ENCODE measurements around the gene GPX8.

Gene GPX8

DNA sequence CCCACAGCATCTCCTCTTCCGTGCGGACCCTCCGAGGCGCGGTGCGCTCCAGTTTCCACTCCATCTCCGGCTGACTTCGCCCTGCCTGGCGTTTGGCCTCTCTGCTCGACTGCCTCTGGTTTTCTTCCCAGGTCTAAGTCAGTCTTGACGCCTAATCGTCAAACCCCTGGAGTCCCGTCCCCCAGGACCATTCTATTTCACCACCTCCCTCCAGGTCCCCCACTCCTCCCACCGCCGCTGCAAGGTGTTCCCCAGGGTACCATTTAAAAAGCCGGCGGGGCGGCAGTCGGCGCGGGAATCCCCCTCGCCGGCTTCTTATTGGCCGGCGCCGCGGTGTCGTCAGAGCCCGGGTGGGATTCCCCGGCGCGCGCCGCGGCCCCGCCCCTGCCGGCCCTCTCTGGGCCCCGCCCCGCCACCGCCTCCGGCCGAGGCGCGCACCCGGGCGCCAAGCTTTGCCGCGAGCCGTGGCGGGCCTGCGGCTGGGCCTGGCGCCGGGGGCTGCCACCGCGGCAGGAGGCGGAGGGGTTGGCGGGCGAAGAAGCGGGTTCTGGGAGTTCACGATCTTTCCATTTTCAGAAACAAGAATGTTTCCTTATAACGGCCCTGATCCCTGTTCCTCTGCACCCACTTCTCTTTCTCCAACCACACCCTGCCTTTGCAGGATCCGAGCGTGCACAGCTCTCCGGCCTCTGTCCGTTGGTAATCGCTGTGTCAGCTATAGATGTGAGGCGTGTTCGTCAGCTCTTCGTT lies 13.1 kb downstream of the GPX8 start, which contains the start of gene CDC20B:
Gene CDC20B (minus strand): TSS at position 241 of the 750 bp plus-strand sequence. CDS start 177 bp downstream, at position 64.
- DNase-seq: peak; percentile 78

DNA sequence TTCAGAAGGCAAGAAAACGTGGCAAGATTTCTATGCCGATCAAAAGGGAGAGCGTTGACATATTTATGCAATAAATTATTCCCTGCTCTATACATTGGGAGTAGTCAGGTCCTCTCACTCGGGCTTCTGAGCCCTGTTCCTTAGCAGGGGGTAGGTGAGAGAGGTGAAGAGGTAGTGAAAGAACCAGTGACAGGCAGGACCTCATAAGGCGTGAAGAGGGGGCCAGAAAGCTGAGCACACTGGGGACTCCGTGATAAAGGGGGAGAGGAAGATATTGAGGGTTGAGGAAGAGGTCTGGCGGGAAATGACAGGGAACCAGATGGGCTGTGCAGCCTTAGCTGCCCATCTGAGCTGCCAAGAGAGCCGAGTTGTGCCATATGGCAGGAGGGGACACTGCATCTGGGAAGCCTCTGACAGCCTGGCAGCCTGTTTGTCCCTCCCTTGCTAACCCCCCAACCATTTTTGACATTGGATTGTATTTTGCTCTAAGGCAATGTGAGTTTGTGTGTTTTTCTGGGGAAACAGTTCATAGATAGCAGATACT lies 13.8 kb downstream of the GPX8 start:
- DNase-seq: no peak

DNA sequence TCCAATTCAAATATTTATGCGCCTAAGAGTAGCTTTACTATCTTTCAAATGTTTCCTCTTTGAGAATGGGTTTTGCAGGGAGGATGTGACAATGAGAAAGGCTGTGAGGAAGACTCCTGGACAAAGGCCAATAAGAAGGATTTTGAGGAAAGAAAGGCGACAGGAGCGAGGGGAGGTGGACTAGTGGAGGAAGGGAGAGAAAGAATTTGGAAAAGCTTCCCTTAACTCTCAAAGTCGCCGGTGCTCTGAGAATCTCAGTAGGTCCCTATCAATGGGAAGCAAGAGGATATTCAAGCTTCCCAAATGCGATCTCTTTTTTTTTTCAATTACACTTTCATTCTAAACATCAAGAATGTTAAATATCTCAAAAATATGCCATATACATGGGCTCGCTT lies 15.8 kb downstream of the GPX8 start:
- no peak for DNase-seq

DNA sequence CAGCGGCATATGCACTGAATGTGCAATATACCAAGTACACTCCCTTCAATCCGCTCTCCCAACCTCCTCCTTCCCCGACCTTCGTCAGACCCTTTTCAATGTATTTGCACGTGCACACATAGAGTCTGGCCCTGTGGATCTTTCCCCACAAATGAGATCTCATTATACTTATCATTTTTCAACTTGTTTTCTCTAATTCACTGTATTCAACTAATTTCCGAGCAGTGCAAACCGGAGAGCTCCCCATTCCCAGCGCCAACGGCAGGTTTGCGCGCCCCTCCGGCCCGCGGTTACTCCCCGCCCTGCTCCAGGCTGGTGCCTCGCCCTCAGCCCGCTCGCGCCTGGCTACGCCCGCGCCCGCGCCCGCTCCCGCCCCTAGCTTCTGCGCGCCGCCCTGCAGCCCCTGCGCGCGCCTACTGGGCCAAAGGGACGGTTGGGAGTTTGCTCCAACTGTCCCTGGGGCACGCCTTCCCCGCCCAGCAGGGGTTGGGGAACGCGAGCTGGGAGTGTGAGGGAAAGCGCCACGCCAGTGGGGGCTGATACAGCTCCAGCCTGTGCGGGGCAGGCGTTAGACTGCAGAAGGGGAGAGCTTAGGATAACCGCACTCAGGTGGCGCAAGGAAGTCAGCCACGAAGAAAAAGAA lies 16.3 kb downstream of the GPX8 start:
- DNase-seq: peak; percentile 7

DNA sequence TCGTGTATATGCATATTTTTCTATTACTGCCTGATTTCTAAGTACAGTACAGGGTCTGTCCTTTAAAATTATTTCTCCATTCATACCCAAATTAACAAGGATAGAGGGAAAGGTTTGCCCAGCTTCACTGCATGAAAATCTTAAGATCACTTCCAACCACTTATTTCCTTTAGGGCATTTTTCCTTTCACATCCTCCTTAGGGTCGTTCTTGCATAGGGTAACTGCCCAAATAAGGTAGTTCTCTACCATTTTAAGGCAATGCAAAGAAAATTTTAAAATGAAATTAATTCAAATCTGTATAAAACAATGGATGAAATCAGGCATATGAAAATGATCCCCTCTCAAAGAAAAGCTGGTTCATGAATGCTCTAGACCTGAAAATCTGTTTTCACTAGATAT lies 17.1 kb downstream of the GPX8 start:
- DNase-seq: no peak

DNA sequence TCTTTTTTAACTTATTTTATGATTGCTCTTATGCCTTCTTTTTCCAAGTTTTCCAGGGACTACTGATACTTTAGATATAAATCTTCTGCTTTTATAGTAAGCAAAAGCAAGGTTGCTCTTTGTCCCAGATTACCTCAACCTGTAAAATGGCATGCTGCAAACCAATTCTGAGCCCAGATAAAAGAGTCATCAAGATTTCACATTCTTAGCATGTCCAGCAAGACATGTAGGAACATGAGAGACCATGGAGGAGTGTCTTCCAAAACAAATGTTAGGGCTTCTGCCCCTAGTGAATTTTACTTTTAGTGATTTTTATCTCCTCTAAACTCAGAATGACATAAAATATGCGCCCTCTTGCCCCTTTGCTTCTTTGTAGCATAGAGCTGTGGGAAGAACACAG lies 20.0 kb downstream of the GPX8 start:
- no peak for DNase-seq

DNA sequence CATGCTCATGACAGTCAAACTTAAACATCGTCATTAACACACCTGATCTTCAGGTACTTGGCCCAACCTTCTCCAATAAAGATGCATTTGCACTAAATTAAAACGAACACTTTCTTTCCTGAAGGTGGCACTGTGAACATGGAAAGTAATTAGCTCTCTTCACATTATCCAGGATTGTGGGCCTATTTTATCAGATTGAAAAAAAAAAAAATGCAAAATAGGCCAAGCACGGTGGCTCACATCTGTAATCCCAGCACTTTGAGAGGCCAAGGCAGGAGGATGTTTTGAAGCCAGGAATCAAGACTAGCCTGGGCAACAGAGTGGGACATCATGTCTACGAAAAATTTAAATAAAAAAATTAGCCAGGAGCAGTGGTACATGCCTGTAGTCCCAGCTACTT lies 27.4 kb downstream of the GPX8 start:
- DNase-seq: no peak

DNA sequence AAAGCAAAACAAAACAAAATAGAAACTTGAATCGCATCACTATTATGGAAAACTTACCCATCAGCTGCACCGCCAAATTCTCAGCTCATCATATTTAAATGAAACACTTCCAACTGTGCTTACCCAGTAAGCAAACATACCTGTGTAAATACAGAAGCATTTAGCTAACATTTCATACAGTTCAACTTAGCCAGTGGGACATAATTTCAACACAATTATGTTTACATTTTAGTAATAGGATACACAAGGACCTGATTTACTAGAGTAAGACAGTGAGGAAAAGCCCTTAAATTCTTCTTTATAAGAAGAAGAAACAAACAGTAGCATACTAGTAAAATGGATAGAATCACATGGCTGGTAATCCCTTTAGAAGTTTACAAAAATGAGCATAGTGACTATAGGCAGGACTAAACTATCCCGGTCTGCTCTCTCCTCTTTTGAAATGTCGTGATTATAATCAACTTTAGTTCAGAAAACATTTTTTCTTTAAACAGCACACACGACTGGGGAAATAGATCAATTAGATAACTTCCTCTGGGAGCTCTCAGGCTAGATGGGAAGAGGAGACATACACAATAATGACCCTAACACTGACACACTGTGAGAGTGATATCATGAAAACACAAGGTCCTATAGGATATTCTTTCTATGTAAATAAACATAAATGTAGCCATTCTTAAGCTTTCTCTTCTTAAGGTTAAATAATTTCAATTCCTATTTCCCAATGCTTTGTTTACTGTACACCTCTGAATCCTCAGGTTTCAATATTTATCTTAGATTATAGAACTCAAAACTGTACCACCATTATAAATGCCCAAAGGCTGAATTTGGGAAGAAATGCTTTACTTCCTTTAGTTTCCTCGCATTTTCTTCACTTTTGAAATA lies 28.9 kb downstream of the GPX8 start:
- no peak for DNase-seq

DNA sequence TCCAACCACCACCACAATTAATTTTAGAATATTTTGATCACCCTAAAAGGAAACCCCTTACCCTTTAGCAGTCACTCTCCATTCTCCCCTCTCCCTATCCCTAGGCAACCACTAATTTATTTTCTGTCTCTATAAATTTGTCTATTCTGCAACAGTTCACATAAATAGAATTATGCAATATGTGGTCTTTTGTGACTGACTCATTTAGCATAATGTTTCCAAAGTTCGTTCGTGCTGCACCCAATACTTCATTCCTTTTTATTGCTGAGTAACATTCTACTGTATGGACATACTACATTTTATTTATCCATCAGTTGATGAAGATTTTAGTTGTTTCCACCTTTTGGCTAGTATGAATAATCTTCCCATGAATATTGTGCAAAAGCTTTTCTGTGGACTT lies 31.2 kb downstream of the GPX8 start:
- no peak for DNase-seq

DNA sequence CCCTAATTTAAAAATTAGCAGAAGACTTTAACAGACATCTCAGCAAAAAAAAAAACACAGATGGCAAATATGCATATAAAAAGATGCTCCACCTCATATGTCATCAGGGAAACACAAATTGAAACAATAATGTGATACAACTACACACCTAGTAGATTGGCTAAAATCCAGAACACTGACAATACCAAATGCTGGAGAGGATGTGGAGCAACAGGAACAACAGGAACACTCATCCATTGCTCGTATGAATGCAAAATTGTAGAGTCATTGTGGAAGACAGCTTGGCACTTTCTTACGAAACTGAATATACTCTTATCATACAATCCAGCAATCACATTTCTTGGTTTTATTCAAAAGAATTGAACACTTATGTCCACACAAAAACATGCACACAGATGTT lies 45.0 kb downstream of the GPX8 start:
- no peak for DNase-seq

DNA sequence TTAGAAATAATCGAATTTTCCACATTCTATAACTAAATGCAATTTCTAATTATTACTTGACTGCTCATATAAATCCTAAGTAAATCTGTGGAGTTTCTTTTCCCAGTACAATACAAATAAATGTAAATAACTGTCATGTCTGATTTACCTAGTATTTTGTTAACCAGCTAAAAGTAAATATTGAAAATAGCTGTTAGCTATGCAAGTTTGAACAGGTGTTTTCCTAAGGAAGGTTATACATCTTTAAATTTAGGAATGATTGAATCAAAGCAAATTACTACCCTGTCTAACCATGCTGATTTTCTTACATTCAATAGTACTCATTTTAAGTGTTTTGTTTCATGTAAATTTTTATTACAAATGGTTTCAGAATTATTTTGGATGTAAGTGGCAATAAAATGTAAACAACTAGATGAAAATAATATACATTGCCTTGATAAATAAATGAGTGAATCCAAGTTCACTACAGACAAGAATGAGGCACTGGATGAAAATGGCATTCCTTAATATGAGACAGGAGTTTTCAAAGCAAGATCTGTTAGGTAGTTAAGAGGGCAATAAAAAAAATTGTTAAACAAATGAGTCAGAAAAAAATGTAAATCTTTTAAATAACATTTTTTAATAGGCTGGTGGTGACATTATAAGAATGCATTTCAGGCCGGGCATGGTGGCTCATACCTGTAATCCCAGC lies 51.4 kb downstream of the GPX8 start:
- no peak for DNase-seq
